Sigmoid colon (tissue), 4 donors: ENCODE results near the gene PLCH1.

Source experiments
- CTCF ChIP-seq, 4 experiments: fragments of 450-650 bp in 3 of 4; fragments of 200-600 bp in 1 of 4; IDR thresholded peaks; one replicate each; pipeline ENCODE4 v1.5.1; 2016 to 2019; ENCODE audit warnings: antibody characterized with exemption in 4 of 4, mild to moderate bottlenecking in 3 of 4, moderate library complexity in 2 of 4
- EP300 ChIP-seq, 4 donors: sonication (generic); formaldehyde crosslinking; IDR thresholded peaks; one replicate each; pipeline ENCODE4 v1.6.1; 2017; ENCODE audit warnings: antibody characterized with exemption in 4 of 4
- POLR2A ChIP-seq, 2 donors: fragments of 450-650 bp; IDR thresholded peaks; one replicate each; pipeline ENCODE4 v1.6.1; 2016; ENCODE audit warnings: antibody characterized with exemption in 2 of 2, mild to moderate bottlenecking in 2 of 2, moderate library complexity in 2 of 2

- TF ChIP-seq CTCF (IDR thresholded peaks at IDR 0.05) (no peak), POLR2A (IDR thresholded peaks at IDR 0.05) (no peak), EP300 (IDR thresholded peaks at IDR 0.05) (no peak)
Measured at GRCh38 chr3:155587581-155587980, 157.3 kb downstream of the PLCH1 start.
